ENCODE data around the gene SEC22A. TPM values are rescaled to one million over a fixed set of nuclear protein-coding genes. Genes with fewer than 3 reads are reported as not detected.

Gene SEC22A
- polyA plus RNA-seq, 4 donors: 4.6 to 17.3 (median 8.3) TPM

DNA sequence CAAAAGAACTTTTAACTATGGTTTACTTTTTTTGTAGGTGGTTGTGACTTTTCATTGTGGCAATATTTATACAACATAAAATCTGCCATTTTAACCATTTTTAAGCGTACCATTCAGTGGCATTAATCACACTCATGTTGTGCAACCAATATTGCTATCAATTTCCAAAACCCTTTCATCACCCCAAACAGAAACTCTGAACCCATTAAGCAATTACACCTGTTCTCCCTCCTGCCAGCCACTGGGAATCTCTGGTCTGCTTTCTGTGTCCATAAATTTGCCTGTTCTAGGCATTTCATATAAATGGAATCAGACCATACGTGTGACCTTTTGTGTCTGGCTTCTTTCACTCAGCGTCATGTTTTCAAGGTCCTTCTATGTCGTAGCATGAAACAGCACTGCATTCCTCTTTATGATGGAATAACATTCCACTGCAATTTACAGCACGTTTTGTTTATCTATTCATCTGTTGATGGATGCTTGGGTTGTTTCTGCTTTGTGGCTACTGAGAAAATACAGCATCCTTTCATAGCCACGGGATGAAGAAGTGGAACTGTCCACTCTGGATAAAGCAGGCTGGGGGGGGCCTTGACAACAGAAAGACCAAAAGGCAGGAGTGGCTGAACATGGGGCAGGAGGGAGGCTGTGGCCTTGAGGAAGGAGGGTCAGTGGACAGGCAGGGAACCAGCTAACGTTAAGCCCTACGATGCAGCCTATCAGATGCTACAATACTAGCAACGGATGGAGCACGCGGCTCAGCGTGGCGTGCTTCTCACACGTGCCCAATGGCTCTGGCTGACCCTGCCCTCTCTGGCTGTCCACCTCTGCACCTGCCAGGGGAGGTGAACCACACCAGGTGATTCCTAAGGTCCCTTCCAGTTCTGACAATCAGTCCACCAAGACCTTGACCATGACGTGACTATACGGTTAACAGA lies 110.9 kb downstream of the SEC22A start:
- Histone ChIP-seq H3K27ac (ENCODE audit: low read depth in 1 of 3, low read length in 2 of 3) (no peak overlapping the region), H3K4me3 (ENCODE audit: low read depth in 1 of 3, low read length in 3 of 3) (no peak overlapping the region), H3K27me3 (ENCODE audit: control insufficient read depth in 3 of 3, insufficient read depth in 3 of 3, low read length in 3 of 3) (no peaks in the 10 kb centered on the region), H3K9me3 (ENCODE audit: control insufficient read depth in 2 of 2, insufficient read depth in 1 of 2, low read depth in 1 of 2, low read length in 1 of 2) (no peaks in the 10 kb centered on the region), H3K4me1 (ENCODE audit: control insufficient read depth in 3 of 3, insufficient read depth in 2 of 3, low read depth in 1 of 3, low read length in 2 of 3) (no peaks in the 10 kb centered on the region), H3K36me3 (ENCODE audit: control insufficient read depth in 3 of 3, insufficient read depth in 2 of 3, low read depth in 1 of 3, low read length in 3 of 3) (peaks cover 0 to 45% (median 0%) of the 10 kb centered on the region in 3 donors)
- WGBS, 3 donors: 67 to 75% (median 69%) methylated on average over 16 of the region's 16 CpGs
- no peak for FAIRE-seq
- DNase-seq: no peak

- Histone ChIP-seq H3K36me3 (ENCODE audit: control insufficient read depth in 3 of 3, insufficient read depth in 2 of 3, low read depth in 1 of 3, low read length in 3 of 3) (peaks cover 0 to 56% (median 0%) of the 10 kb centered on the region in 3 donors), H3K4me3 (ENCODE audit: low read depth in 1 of 3, low read length in 3 of 3) (no peak overlapping the region), H3K27me3 (ENCODE audit: control insufficient read depth in 3 of 3, insufficient read depth in 3 of 3, low read length in 3 of 3) (no peaks in the 10 kb centered on the region), H3K4me1 (ENCODE audit: control insufficient read depth in 3 of 3, insufficient read depth in 2 of 3, low read depth in 1 of 3, low read length in 2 of 3) (no peaks in the 10 kb centered on the region), H3K27ac (ENCODE audit: low read depth in 1 of 3, low read length in 2 of 3) (no peak overlapping the region), H3K9me3 (ENCODE audit: control insufficient read depth in 2 of 2, insufficient read depth in 1 of 2, low read depth in 1 of 2, low read length in 1 of 2) (no peaks in the 10 kb centered on the region)
- WGBS, 3 donors: 48 to 74% (median 55%) methylated on average over 5 of the region's 5 CpGs
- no peak for FAIRE-seq
- DNase-seq: no peak
Observed at GRCh38 chr3:123313889-123314288, 112.1 kb downstream of the SEC22A start.

DNA sequence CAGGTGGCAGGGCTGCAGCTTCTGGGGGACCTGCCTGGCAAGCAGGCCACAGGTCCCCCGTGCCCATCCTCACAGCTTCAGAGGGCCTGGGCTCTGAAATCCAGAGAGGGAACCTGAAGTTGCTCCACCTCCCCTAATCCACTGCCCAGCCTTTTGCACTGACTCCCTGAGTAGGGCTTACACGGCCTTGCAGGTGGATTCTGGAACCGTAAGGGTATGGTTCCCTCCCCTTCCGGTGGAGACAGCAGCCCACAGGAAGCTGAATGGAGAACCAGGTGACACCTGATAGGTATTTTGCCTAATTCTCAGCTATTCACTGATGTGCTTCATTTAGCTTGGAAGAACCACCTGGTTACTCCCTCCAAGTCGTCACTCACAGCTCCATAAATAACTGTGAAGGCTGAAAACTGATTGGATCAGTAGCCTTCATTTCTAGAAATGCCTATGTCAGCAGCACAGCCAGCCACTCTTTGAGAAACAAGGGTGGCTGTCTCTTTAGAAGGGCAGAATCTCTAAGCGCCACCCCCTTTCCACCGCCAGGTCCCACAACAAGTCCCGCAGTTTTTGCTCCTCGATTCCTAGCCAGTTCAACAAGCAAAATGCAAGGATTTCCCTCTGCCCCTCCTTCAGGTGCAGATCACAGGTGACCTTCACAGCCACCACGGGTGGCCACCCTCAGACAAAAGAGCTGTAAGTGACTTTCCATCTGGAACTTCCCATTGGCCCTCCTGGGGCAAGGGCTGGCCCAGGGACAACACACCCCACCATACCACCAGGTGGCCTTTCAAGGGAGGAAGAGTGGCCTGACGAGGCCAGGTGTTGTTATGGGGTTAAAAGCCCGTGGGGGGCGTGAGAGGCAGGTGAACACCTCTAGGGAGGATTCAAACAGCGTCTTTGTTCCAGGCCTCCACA lies 112.9 kb downstream of the SEC22A start:
- WGBS, 3 donors: 49 to 60% (median 58%) methylated on average over 14 of the region's 14 CpGs
- DNase-seq (no peak), FAIRE-seq (no peak)
- no peaks in the 10 kb centered on the region for H3K4me1 ChIP-seq (ENCODE audit: control insufficient read depth in 3 of 3, insufficient read depth in 2 of 3, low read depth in 1 of 3, low read length in 2 of 3)
- H3K27me3 ChIP-seq (ENCODE audit: control insufficient read depth in 3 of 3, insufficient read depth in 3 of 3, low read length in 3 of 3): no peaks in the 10 kb centered on the region
- H3K36me3 ChIP-seq (ENCODE audit: control insufficient read depth in 3 of 3, insufficient read depth in 2 of 3, low read depth in 1 of 3, low read length in 3 of 3): peaks cover 0 to 60% (median 0%) of the 10 kb centered on the region in 3 donors
- no peak overlapping the region for H3K27ac ChIP-seq (ENCODE audit: low read depth in 1 of 3, low read length in 2 of 3)
- H3K9me3 ChIP-seq (ENCODE audit: control insufficient read depth in 2 of 2, insufficient read depth in 1 of 2, low read depth in 1 of 2, low read length in 1 of 2): no peaks in the 10 kb centered on the region
- no peak overlapping the region for H3K4me3 ChIP-seq (ENCODE audit: low read depth in 1 of 3, low read length in 3 of 3)

DNA sequence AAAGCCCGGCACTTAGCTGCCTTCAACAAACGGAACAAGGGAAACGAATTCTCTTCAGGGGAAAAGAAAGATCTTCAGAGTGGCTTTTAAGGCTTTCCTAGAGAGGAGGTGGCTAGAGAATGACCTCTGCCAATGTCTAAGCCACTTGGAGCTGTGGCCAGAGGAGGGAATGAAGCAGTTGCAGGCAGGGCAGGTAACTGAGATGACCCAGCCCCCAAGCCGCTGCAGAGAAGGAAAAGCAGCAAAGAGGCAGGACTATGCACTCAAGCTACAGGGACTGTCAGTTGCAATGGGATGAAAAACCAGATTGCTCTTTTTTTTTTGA lies 113.5 kb downstream of the SEC22A start:
- DNase-seq: no peak
- no peak overlapping the region for H3K4me3 ChIP-seq (ENCODE audit: low read depth in 1 of 3, low read length in 3 of 3)
- no peak overlapping the region for H3K27ac ChIP-seq (ENCODE audit: low read depth in 1 of 3, low read length in 2 of 3)
- H3K36me3 ChIP-seq (ENCODE audit: control insufficient read depth in 3 of 3, insufficient read depth in 2 of 3, low read depth in 1 of 3, low read length in 3 of 3): peaks cover 0 to 63% (median 0%) of the 10 kb centered on the region in 3 donors
- WGBS, 3 donors: 54 to 63% (median 60%) methylated on average over 4 of the region's 4 CpGs
- H3K9me3 ChIP-seq (ENCODE audit: control insufficient read depth in 2 of 2, insufficient read depth in 1 of 2, low read depth in 1 of 2, low read length in 1 of 2): no peaks in the 10 kb centered on the region
- H3K27me3 ChIP-seq (ENCODE audit: control insufficient read depth in 3 of 3, insufficient read depth in 3 of 3, low read length in 3 of 3): no peaks in the 10 kb centered on the region
- no peaks in the 10 kb centered on the region for H3K4me1 ChIP-seq (ENCODE audit: control insufficient read depth in 3 of 3, insufficient read depth in 2 of 3, low read depth in 1 of 3, low read length in 2 of 3)
- FAIRE-seq: no peak

GRCh38 chr3:123317716-123318115 lies 116.0 kb downstream of the SEC22A start:
- Histone ChIP-seq H3K36me3 (ENCODE audit: control insufficient read depth in 3 of 3, insufficient read depth in 2 of 3, low read depth in 1 of 3, low read length in 3 of 3) (peaks cover 0 to 70% (median 0%) of the 10 kb centered on the region in 3 donors), H3K9me3 (ENCODE audit: control insufficient read depth in 2 of 2, insufficient read depth in 1 of 2, low read depth in 1 of 2, low read length in 1 of 2) (no peaks in the 10 kb centered on the region), H3K4me1 (ENCODE audit: control insufficient read depth in 3 of 3, insufficient read depth in 2 of 3, low read depth in 1 of 3, low read length in 2 of 3) (no peaks in the 10 kb centered on the region), H3K4me3 (ENCODE audit: low read depth in 1 of 3, low read length in 3 of 3) (no peak overlapping the region), H3K27me3 (ENCODE audit: control insufficient read depth in 3 of 3, insufficient read depth in 3 of 3, low read length in 3 of 3) (no peaks in the 10 kb centered on the region), H3K27ac (ENCODE audit: low read depth in 1 of 3, low read length in 2 of 3) (no peak overlapping the region)
- no peak for FAIRE-seq
- DNase-seq: no peak
- 88 to 94% (median 89%) methylated on average over 14 of the region's 14 CpGs for WGBS, 3 donors

- no peaks in the 10 kb centered on the region for H3K4me1 ChIP-seq (ENCODE audit: control insufficient read depth in 3 of 3, insufficient read depth in 2 of 3, low read depth in 1 of 3, low read length in 2 of 3)
- H3K9me3 ChIP-seq (ENCODE audit: control insufficient read depth in 2 of 2, insufficient read depth in 1 of 2, low read depth in 1 of 2, low read length in 1 of 2): no peaks in the 10 kb centered on the region
- peaks cover 0 to 67% (median 0%) of the 10 kb centered on the region in 3 donors for H3K36me3 ChIP-seq (ENCODE audit: control insufficient read depth in 3 of 3, insufficient read depth in 2 of 3, low read depth in 1 of 3, low read length in 3 of 3)
- no peak for DNase-seq
- H3K27me3 ChIP-seq (ENCODE audit: control insufficient read depth in 3 of 3, insufficient read depth in 3 of 3, low read length in 3 of 3): no peaks in the 10 kb centered on the region
- FAIRE-seq: no peak
- 69 to 83% (median 79%) methylated on average over 3 of the region's 3 CpGs for WGBS, 3 donors
- H3K4me3 ChIP-seq (ENCODE audit: low read depth in 1 of 3, low read length in 3 of 3): no peak overlapping the region
- H3K27ac ChIP-seq (ENCODE audit: low read depth in 1 of 3, low read length in 2 of 3): no peak overlapping the region
Observed at GRCh38 chr3:123318374-123318773, 116.6 kb downstream of the SEC22A start.

- no peak overlapping the region for H3K4me3 ChIP-seq (ENCODE audit: low read depth in 1 of 3, low read length in 3 of 3)
- WGBS, 3 donors: 61 to 72% (median 68%) methylated on average over 10 of the region's 10 CpGs
- H3K27me3 ChIP-seq (ENCODE audit: control insufficient read depth in 3 of 3, insufficient read depth in 3 of 3, low read length in 3 of 3): no peaks in the 10 kb centered on the region
- FAIRE-seq (no peak), DNase-seq (no peak)
- no peak overlapping the region for H3K27ac ChIP-seq (ENCODE audit: low read depth in 1 of 3, low read length in 2 of 3)
- no peaks in the 10 kb centered on the region for H3K4me1 ChIP-seq (ENCODE audit: control insufficient read depth in 3 of 3, insufficient read depth in 2 of 3, low read depth in 1 of 3, low read length in 2 of 3)
- peaks cover 0 to 58% (median 0%) of the 10 kb centered on the region in 3 donors for H3K36me3 ChIP-seq (ENCODE audit: control insufficient read depth in 3 of 3, insufficient read depth in 2 of 3, low read depth in 1 of 3, low read length in 3 of 3)
- no peaks in the 10 kb centered on the region for H3K9me3 ChIP-seq (ENCODE audit: control insufficient read depth in 2 of 2, insufficient read depth in 1 of 2, low read depth in 1 of 2, low read length in 1 of 2)
Observed at GRCh38 chr3:123319760-123320159, 118.0 kb downstream of the SEC22A start.

DNA sequence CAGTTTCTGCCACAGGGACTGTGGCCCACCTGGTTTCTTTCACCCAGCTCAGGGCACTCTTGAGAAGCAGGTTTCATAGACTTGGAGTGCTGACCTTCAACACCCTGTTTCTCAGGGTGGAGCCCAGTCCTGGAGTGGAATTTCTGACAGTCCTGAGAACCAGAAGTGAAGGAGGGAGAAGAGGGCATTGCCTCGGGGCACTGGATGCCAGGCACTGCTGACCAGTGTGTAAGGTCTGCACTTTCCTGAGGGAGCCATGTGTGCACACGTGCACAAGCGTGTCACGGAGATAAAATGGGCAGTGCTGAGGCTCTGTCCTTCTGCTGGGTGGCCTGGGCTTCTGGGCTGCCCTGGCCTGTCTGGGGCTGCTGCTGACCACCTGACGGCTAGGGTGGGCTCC lies 118.5 kb downstream of the SEC22A start:
- FAIRE-seq (no peak), DNase-seq (no peak)
- H3K36me3 ChIP-seq (ENCODE audit: control insufficient read depth in 3 of 3, insufficient read depth in 2 of 3, low read depth in 1 of 3, low read length in 3 of 3): peaks cover 0 to 58% (median 0%) of the 10 kb centered on the region in 3 donors
- H3K9me3 ChIP-seq (ENCODE audit: control insufficient read depth in 2 of 2, insufficient read depth in 1 of 2, low read depth in 1 of 2, low read length in 1 of 2): no peaks in the 10 kb centered on the region
- 79 to 86% (median 85%) methylated on average over 5 of the region's 5 CpGs for WGBS, 3 donors
- no peaks in the 10 kb centered on the region for H3K27me3 ChIP-seq (ENCODE audit: control insufficient read depth in 3 of 3, insufficient read depth in 3 of 3, low read length in 3 of 3)
- no peak overlapping the region for H3K4me3 ChIP-seq (ENCODE audit: low read depth in 1 of 3, low read length in 3 of 3)
- H3K27ac ChIP-seq (ENCODE audit: low read depth in 1 of 3, low read length in 2 of 3): no peak overlapping the region
- H3K4me1 ChIP-seq (ENCODE audit: control insufficient read depth in 3 of 3, insufficient read depth in 2 of 3, low read depth in 1 of 3, low read length in 2 of 3): no peaks in the 10 kb centered on the region
